ENCODE results near the gene AKT3. TPM values are rescaled to one million over a fixed set of nuclear protein-coding genes. Genes with fewer than 3 reads are reported as not detected.

AKT3 gene
- total and polyA plus RNA-seq, 2 of the 8 experiments (the other 6 are each of a cell fraction or from before 2014, with no cell fraction given) = 6.0 to 36.4 TPM

DNA sequence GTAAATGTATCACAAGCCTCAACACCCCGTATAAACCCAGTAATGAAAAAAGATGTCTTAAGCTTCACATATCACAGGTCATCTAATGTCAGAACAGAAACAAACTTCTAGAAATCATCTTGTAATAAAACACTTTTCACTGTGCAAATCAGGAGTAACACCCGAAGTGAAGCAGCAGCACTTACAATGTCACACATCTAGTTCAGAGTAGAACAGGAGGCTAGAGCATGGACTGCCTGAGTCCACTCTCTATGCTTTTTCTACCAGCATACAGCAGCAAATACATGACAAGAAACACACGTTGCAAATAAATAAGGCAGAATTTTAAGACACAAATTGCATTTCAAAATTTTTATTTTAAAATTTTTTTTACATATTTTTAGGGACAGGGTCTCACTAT lies 57.2 kb downstream of the AKT3 start (continued):
- TF ChIP-seq RNF2 (IDR thresholded peaks at IDR 0.05; ENCODE audit: borderline replicate concordance, low read depth, low read length, missing control alignments, poor library complexity, severe bottlenecking) (no peak), RAD21 (IDR thresholded peaks at IDR 0.05 in 1 of 2, conservative IDR thresholded peaks at IDR 0.05 in 1 of 2; ENCODE audit: low read depth in 2 of 2, low read length in 2 of 2) (no peak), SP1 (IDR thresholded peaks at IDR 0.05; ENCODE audit: low read depth, low read length) (no peak), TCF12 (IDR thresholded peaks at IDR 0.05; ENCODE audit: low read depth, low read length) (no peak), HDAC6 (IDR thresholded peaks at IDR 0.05; ENCODE audit: low read depth, low read length) (no peak), SIRT6 (IDR thresholded peaks at IDR 0.05; ENCODE audit: low read length) (no peak), SIN3A (conservative IDR thresholded peaks at IDR 0.05 in 1 of 2, IDR thresholded peaks at IDR 0.05 in 1 of 2; ENCODE audit: low read depth in 1 of 2, low read length in 2 of 2) (no peak), NANOG (IDR thresholded peaks at IDR 0.05; ENCODE audit: insufficient read depth, low read depth, low read length, poor library complexity, severe bottlenecking) (no peak)
- TF ChIP-seq, protein P1, sequence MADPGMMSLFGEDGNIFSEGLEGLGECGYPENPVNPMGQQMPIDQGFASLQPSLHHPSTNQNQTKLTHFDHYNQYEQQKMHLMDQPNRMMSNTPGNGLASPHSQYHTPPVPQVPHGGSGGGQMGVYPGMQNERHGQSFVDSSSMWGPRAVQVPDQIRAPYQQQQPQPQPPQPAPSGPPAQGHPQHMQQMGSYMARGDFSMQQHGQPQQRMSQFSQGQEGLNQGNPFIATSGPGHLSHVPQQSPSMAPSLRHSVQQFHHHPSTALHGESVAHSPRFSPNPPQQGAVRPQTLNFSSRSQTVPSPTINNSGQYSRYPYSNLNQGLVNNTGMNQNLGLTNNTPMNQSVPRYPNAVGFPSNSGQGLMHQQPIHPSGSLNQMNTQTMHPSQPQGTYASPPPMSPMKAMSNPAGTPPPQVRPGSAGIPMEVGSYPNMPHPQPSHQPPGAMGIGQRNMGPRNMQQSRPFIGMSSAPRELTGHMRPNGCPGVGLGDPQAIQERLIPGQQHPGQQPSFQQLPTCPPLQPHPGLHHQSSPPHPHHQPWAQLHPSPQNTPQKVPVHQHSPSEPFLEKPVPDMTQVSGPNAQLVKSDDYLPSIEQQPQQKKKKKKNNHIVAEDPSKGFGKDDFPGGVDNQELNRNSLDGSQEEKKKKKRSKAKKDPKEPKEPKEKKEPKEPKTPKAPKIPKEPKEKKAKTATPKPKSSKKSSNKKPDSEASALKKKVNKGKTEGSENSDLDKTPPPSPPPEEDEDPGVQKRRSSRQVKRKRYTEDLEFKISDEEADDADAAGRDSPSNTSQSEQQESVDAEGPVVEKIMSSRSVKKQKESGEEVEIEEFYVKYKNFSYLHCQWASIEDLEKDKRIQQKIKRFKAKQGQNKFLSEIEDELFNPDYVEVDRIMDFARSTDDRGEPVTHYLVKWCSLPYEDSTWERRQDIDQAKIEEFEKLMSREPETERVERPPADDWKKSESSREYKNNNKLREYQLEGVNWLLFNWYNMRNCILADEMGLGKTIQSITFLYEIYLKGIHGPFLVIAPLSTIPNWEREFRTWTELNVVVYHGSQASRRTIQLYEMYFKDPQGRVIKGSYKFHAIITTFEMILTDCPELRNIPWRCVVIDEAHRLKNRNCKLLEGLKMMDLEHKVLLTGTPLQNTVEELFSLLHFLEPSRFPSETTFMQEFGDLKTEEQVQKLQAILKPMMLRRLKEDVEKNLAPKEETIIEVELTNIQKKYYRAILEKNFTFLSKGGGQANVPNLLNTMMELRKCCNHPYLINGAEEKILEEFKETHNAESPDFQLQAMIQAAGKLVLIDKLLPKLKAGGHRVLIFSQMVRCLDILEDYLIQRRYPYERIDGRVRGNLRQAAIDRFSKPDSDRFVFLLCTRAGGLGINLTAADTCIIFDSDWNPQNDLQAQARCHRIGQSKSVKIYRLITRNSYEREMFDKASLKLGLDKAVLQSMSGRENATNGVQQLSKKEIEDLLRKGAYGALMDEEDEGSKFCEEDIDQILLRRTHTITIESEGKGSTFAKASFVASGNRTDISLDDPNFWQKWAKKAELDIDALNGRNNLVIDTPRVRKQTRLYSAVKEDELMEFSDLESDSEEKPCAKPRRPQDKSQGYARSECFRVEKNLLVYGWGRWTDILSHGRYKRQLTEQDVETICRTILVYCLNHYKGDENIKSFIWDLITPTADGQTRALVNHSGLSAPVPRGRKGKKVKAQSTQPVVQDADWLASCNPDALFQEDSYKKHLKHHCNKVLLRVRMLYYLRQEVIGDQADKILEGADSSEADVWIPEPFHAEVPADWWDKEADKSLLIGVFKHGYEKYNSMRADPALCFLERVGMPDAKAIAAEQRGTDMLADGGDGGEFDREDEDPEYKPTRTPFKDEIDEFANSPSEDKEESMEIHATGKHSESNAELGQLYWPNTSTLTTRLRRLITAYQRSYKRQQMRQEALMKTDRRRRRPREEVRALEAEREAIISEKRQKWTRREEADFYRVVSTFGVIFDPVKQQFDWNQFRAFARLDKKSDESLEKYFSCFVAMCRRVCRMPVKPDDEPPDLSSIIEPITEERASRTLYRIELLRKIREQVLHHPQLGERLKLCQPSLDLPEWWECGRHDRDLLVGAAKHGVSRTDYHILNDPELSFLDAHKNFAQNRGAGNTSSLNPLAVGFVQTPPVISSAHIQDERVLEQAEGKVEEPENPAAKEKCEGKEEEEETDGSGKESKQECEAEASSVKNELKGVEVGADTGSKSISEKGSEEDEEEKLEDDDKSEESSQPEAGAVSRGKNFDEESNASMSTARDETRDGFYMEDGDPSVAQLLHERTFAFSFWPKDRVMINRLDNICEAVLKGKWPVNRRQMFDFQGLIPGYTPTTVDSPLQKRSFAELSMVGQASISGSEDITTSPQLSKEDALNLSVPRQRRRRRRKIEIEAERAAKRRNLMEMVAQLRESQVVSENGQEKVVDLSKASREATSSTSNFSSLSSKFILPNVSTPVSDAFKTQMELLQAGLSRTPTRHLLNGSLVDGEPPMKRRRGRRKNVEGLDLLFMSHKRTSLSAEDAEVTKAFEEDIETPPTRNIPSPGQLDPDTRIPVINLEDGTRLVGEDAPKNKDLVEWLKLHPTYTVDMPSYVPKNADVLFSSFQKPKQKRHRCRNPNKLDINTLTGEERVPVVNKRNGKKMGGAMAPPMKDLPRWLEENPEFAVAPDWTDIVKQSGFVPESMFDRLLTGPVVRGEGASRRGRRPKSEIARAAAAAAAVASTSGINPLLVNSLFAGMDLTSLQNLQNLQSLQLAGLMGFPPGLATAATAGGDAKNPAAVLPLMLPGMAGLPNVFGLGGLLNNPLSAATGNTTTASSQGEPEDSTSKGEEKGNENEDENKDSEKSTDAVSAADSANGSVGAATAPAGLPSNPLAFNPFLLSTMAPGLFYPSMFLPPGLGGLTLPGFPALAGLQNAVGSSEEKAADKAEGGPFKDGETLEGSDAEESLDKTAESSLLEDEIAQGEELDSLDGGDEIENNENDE (IDR thresholded peaks at IDR 0.05; ENCODE audit: insufficient replicate concordance, low read length) = no peak

Data from H1 (cell line).